Mammary epithelial cell (primary cell): Measurements from ENCODE around the gene PFAS.

ENCODE experiments used
- CTCF ChIP-seq, 2 donors: IDR thresholded peaks in 1 of 2; conservative IDR thresholded peaks in 1 of 2; 2 replicates each; pipeline ENCODE4 v1.5.1; 2011 to 2012; ENCODE audit warnings: inconsistent platforms in 2 of 2, low read length in 2 of 2, mild to moderate bottlenecking in 2 of 2, control low read depth in 1 of 2, low read depth in 1 of 2; ENCODE audit not compliant: insufficient read depth in 1 of 2; ENCODE audit errors: extremely low read depth in 1 of 2
- EZH2 ChIP-seq: IDR thresholded peaks from 2 replicates; pipeline ENCODE4 v1.6.1; 2012; ENCODE audit warnings: low read length, inconsistent platforms, borderline replicate concordance

- TF ChIP-seq CTCF (conservative IDR thresholded peaks at IDR 0.05 in 1 of 2, IDR thresholded peaks at IDR 0.05 in 1 of 2; ENCODE audit: extremely low read depth in 1 of 2, insufficient read depth in 1 of 2, low read depth in 1 of 2, low read length in 2 of 2), result no peak
- no peak for TF ChIP-seq EZH2
Measured at GRCh38 chr17:8274816-8275215, 25.7 kb downstream of the PFAS start.
